ENCODE measurements around the gene DNAH14.
A peak's percentile ranks its signal among the peaks of the same experiment; 100 is the strongest.
"Not testable (repeated sequence)": the region's sequence is repeated elsewhere in the genome, so short reads cannot be mapped to it uniquely, and the experiment has no call there.

The DNAH14 gene

GRCh38 chr1:224998185-224998584 is 68.7 kb downstream of the DNAH14 start:
- Histone ChIP-seq H3K4me3 (ENCODE audit: low read depth, low read length) (no peak overlapping the region), H3K27ac (ENCODE audit: extremely low read depth, low read depth, low read length) (no peak overlapping the region), H3K9me3 (ENCODE audit: control insufficient read depth, insufficient read depth, low read depth, low read length) (no peaks in the 10 kb centered on the region), H3K4me1 (ENCODE audit: control insufficient read depth, insufficient read depth, low read length) (no peaks in the 10 kb centered on the region), H3K36me3 (ENCODE audit: control insufficient read depth in 2 of 2, insufficient read depth in 1 of 2, low read length in 2 of 2) (no peaks in the 10 kb centered on the region; a peak in 1 of 3 replicates)
- TF ChIP-seq GLIS2 (tag by site-specific recombination; IDR thresholded peaks at IDR 0.05): no peak
- no peak for TF ChIP-seq SCRT1 (tag by site-specific recombination; IDR thresholded peaks at IDR 0.05; ENCODE audit: borderline replicate concordance)
- TF ChIP-seq ZNF391 (tag by site-specific recombination; IDR thresholded peaks at IDR 0.05; ENCODE audit: borderline replicate concordance, low read depth): no peak
- no peak for TF ChIP-seq SP2 (tag by site-specific recombination; IDR thresholded peaks at IDR 0.05)
- POLR2A ChIA-PET: no interaction called here
- CTCF ChIA-PET: no interaction called here

GRCh38 chr1:225004396-225004795 is 74.9 kb downstream of the DNAH14 start:
- Histone ChIP-seq H3K4me3 (ENCODE audit: low read depth, low read length) (no peak overlapping the region), H3K36me3 (ENCODE audit: control insufficient read depth in 2 of 2, insufficient read depth in 1 of 2, low read length in 2 of 2) (peaks cover 0 to 5% of the 10 kb centered on the region in 2 experiments; a peak in 2 of 3 replicates), H3K9me3 (ENCODE audit: control insufficient read depth, insufficient read depth, low read depth, low read length) (no peaks in the 10 kb centered on the region), H3K4me1 (ENCODE audit: control insufficient read depth, insufficient read depth, low read length) (no peaks in the 10 kb centered on the region), H3K27ac (ENCODE audit: extremely low read depth, low read depth, low read length) (no peak overlapping the region)
- ChIA-PET CTCF (interaction anchor here (1.1 kb wide), 1 partner anchor 484 kb away, joined by 3 read pairs; no protein-coding TSS in a partner anchor), POLR2A (no interaction called here)
- TF ChIP-seq ZNF544 (tag by site-specific recombination; IDR thresholded peaks at IDR 0.05) (no peak), PRDM6 (tag by site-specific recombination; IDR thresholded peaks at IDR 0.05) (no peak), AEBP2 (tag by site-specific recombination; IDR thresholded peaks at IDR 0.05; ENCODE audit: borderline replicate concordance) (no peak), ZNF248 (tag by site-specific recombination; IDR thresholded peaks at IDR 0.05) (no peak)

GRCh38 chr1:225006352-225006751 is 76.9 kb downstream of the DNAH14 start:
- TF ChIP-seq ZNF280D (tag by site-specific recombination; IDR thresholded peaks at IDR 0.05) (peak; percentile 89), ZNF529 (tag by site-specific recombination; IDR thresholded peaks at IDR 0.05; ENCODE audit: insufficient replicate concordance) (peak; percentile 8), ZNF626 (tag by site-specific recombination; IDR thresholded peaks at IDR 0.05) (0 out of 2 replicates have a peak, but pooled peaks have one; percentile 52), SETDB1 (IDR thresholded peaks at IDR 0.05; ENCODE audit: insufficient read length, low read length) (peak; percentile 70)
- POLR2A ChIA-PET; H3K9me3 ChIP-seq (ENCODE audit: control insufficient read depth, insufficient read depth, low read depth, low read length); H3K4me3 ChIP-seq (ENCODE audit: low read depth, low read length); H3K27ac ChIP-seq (ENCODE audit: extremely low read depth, low read depth, low read length); H3K4me1 ChIP-seq (ENCODE audit: control insufficient read depth, insufficient read depth, low read length); CTCF ChIA-PET; H3K36me3 ChIP-seq (ENCODE audit: control insufficient read depth in 2 of 2, insufficient read depth in 1 of 2, low read length in 2 of 2): not testable (repeated sequence)

- H3K9me3 ChIP-seq (ENCODE audit: control insufficient read depth, insufficient read depth, low read depth, low read length); H3K27ac ChIP-seq (ENCODE audit: extremely low read depth, low read depth, low read length); H3K4me1 ChIP-seq (ENCODE audit: control insufficient read depth, insufficient read depth, low read length); POLR2A ChIA-PET; H3K36me3 ChIP-seq (ENCODE audit: control insufficient read depth in 2 of 2, insufficient read depth in 1 of 2, low read length in 2 of 2); H3K4me3 ChIP-seq (ENCODE audit: low read depth, low read length); CTCF ChIA-PET: not testable (repeated sequence)
- peak; percentile 61; the same call in 1 of the 2 replicates for TF ChIP-seq ZNF146 (tag by site-specific recombination; IDR thresholded peaks at IDR 0.05)
Measured at GRCh38 chr1:225008050-225008449, 78.6 kb downstream of the DNAH14 start.
